ENCODE results near the gene DCDC2.
"Not testable (repeated sequence)": the region's sequence is repeated elsewhere in the genome, so short reads cannot be mapped to it uniquely, and the experiment has no call there.

The DCDC2 gene

GRCh38 chr6:24357336-24358218 is at the start of gene DCDC2:
TSS of gene DCDC2 (minus strand) at chr6:24358059. CDS start at chr6:24357750, 309 bp downstream.
- no peak for DNase-seq (ENCODE audit: low read depth in 2 of 2)

GRCh38 chr6:24405262-24405661 is 47.4 kb upstream of the DCDC2 start:
- no peak for DNase-seq (ENCODE audit: low read depth in 2 of 2)

GRCh38 chr6:24403501-24403824 is 45.6 kb upstream of the DCDC2 start:
- DNase-seq (ENCODE audit: low read depth in 2 of 2), result no peak

GRCh38 chr6:24402697-24403500 is 45.0 kb upstream of the DCDC2 start, which contains the start of gene MRS2:
TSS of gene MRS2 (plus strand) at chr6:24402936. CDS start at chr6:24403047, 111 bp downstream.
- DNase-seq (ENCODE audit: low read depth in 2 of 2), result peak; percentile 45 to 59

- no peak for DNase-seq (ENCODE audit: low read depth in 2 of 2)
Measured at GRCh38 chr6:24401458-24401857, 43.6 kb upstream of the DCDC2 start.

GRCh38 chr6:24400045-24401039 is 42.5 kb upstream of the DCDC2 start:
- not testable (repeated sequence) for DNase-seq (ENCODE audit: low read depth in 2 of 2)

- no peak for DNase-seq (ENCODE audit: low read depth in 2 of 2)
Measured at GRCh38 chr6:24397631-24398030, 39.8 kb upstream of the DCDC2 start.

- no peak for DNase-seq (ENCODE audit: low read depth in 2 of 2)
Measured at GRCh38 chr6:24396824-24397223, 39.0 kb upstream of the DCDC2 start.

GRCh38 chr6:24394780-24395437 is 37.0 kb upstream of the DCDC2 start:
- no peak for DNase-seq (ENCODE audit: low read depth in 2 of 2)

- DNase-seq (ENCODE audit: low read depth in 2 of 2), result no peak
Measured at GRCh38 chr6:24394061-24394779, 36.4 kb upstream of the DCDC2 start.

GRCh38 chr6:24391756-24392405 is 34.0 kb upstream of the DCDC2 start:
- DNase-seq (ENCODE audit: low read depth in 2 of 2), result no peak

GRCh38 chr6:24391208-24391607 is 33.3 kb upstream of the DCDC2 start:
- no peak for DNase-seq (ENCODE audit: low read depth in 2 of 2)

GRCh38 chr6:24387818-24388217 is 30.0 kb upstream of the DCDC2 start:
- DNase-seq (ENCODE audit: low read depth in 2 of 2), result no peak

- no peak for DNase-seq (ENCODE audit: low read depth in 2 of 2)
Measured at GRCh38 chr6:24385536-24386269, 27.8 kb upstream of the DCDC2 start.

- not testable (repeated sequence) for DNase-seq (ENCODE audit: low read depth in 2 of 2)
Measured at GRCh38 chr6:24384369-24385130, 26.7 kb upstream of the DCDC2 start.

- not testable (repeated sequence) for DNase-seq (ENCODE audit: low read depth in 2 of 2)
Measured at GRCh38 chr6:24382891-24383494, 25.1 kb upstream of the DCDC2 start.

- no peak for DNase-seq (ENCODE audit: low read depth in 2 of 2)
Measured at GRCh38 chr6:24382220-24382540, 24.3 kb upstream of the DCDC2 start.
